Stimulated activated CD4-positive, alpha-beta T cell treated with anti-CD3 and anti-CD28 coated beads, Interleukin-1b, Interleukin-23, amount 100 ng/mL, for 48 hours (primary cell): Measurements from ENCODE around the gene TRAF5.
"Not testable (repeated sequence)": the region's sequence is repeated elsewhere in the genome, so short reads cannot be mapped to it uniquely, and the experiment has no call there.

Experiments used
- DNase-seq: peaks from one replicate; pipeline ENCODE4 v3.0.0-alpha.2; 2020

Gene TRAF5

GRCh38 chr1:211326528-211327345 is at the start of gene TRAF5:
TRAF5 (plus strand) TSS chr1:211326833; CDS start chr1:211353240, 26,407 bp downstream.
- peak; percentile 42 for DNase-seq

GRCh38 chr1:211279340-211279739 is 47.3 kb upstream of the TRAF5 start:
- DNase-seq, result no peak

GRCh38 chr1:211280910-211281309 is 45.7 kb upstream of the TRAF5 start:
- DNase-seq, result peak; percentile 32

- peak; percentile 10 for DNase-seq
Measured at GRCh38 chr1:211281320-211282022, 45.2 kb upstream of the TRAF5 start.

- DNase-seq, result no peak
Measured at GRCh38 chr1:211282023-211282373, 44.6 kb upstream of the TRAF5 start.

- no peak for DNase-seq
Measured at GRCh38 chr1:211285196-211285595, 41.4 kb upstream of the TRAF5 start.

- DNase-seq, result no peak
Measured at GRCh38 chr1:211287218-211287617, 39.4 kb upstream of the TRAF5 start.

GRCh38 chr1:211292411-211292810 is 34.2 kb upstream of the TRAF5 start:
- no peak for DNase-seq

GRCh38 chr1:211296396-211296795 is 30.2 kb upstream of the TRAF5 start:
- no peak for DNase-seq

- DNase-seq, result peak; percentile 69
Measured at GRCh38 chr1:211305044-211305443, 21.6 kb upstream of the TRAF5 start.

GRCh38 chr1:211309617-211310016 is 17.0 kb upstream of the TRAF5 start:
- DNase-seq, result no peak

- no peak for DNase-seq
Measured at GRCh38 chr1:211313392-211313791, 13.2 kb upstream of the TRAF5 start.

- DNase-seq, result no peak
Measured at GRCh38 chr1:211318576-211319280, 7.9 kb upstream of the TRAF5 start.

- DNase-seq, result no peak
Measured at GRCh38 chr1:211319892-211320291, 6.7 kb upstream of the TRAF5 start.

GRCh38 chr1:211320980-211321379 is 5.7 kb upstream of the TRAF5 start:
- no peak for DNase-seq

GRCh38 chr1:211321646-211322045 is 5.0 kb upstream of the TRAF5 start:
- DNase-seq, result not testable (repeated sequence)

GRCh38 chr1:211323156-211324063 is 3.2 kb upstream of the TRAF5 start:
- DNase-seq, result peak; percentile 74

GRCh38 chr1:211324992-211325775 is 1.4 kb upstream of the TRAF5 start:
- DNase-seq, result no peak

GRCh38 chr1:211326140-211326527 is 499 bp upstream of the TRAF5 start:
- DNase-seq, result no peak

- DNase-seq, result peak; percentile 24
Measured at GRCh38 chr1:211327346-211327921, 801 bp downstream of the TRAF5 start.

- no peak for DNase-seq
Measured at GRCh38 chr1:211328084-211328694, 1.6 kb downstream of the TRAF5 start.
